K562 (cell line): ENCODE measurements around the gene GMDS. TPM values are rescaled to one million over a fixed set of nuclear protein-coding genes. Genes with fewer than 3 reads are reported as not detected.
A peak's percentile ranks its signal among the peaks of the same experiment; 100 is the strongest.

Source experiments
- CGGBP1 ChIP-seq: fragments of 250-450 bp; sonication (Bioruptor Pico); IDR thresholded peaks from 2 replicates; pipeline ENCODE4 v1.9.0; 2021; ENCODE audit warnings: mild to moderate bottlenecking
- CREBBP ChIP-seq: IDR thresholded peaks from one replicate; pipeline ENCODE4 v1.6.1; 2012; ENCODE audit warnings: low read depth, mild to moderate bottlenecking, control low read depth, inconsistent platforms, low read length
- GTF2F1 ChIP-seq: IDR thresholded peaks from 2 replicates; pipeline ENCODE4 v1.6.1; 2011; ENCODE audit warnings: low read depth, low read length, improper control_type of control experiment
- MECOM ChIP-seq: fragments of 250-450 bp; sonication (Bioruptor Pico); IDR thresholded peaks from 2 replicates; pipeline ENCODE4 v1.8.0; 2022; ENCODE audit warnings: inconsistent platforms
- NONO ChIP-seq, 2 experiments: fragments of 200-400 bp in 1 of 2; fragments of 450-650 bp in 1 of 2; formaldehyde crosslinking in 1 of 2; IDR thresholded peaks; 2 replicates each; pipeline ENCODE4 v1.6.1; 2017; ENCODE audit warnings: low read depth in 2 of 2, mild to moderate bottlenecking in 2 of 2, moderate library complexity in 2 of 2, low read length in 1 of 2
- REST ChIP-seq, 2 experiments: fragments of 450-650 bp; formaldehyde crosslinking in 1 of 2; IDR thresholded peaks; 2 replicates each; pipeline versions ENCODE4 v1.4.0 to v1.6.1; 2014 to 2020; ENCODE audit warnings: mild to moderate bottlenecking in 2 of 2, borderline replicate concordance in 1 of 2, low read depth in 1 of 2
- TEAD4 ChIP-seq, 2 experiments: sonication (generic) in 1 of 2; formaldehyde crosslinking in 1 of 2; IDR thresholded peaks; 2 replicates each; pipeline versions ENCODE4 v1.6.1 to v1.8.0; 2012 to 2022; ENCODE audit warnings: borderline replicate concordance in 1 of 2, inconsistent platforms in 1 of 2, low read length in 1 of 2, mild to moderate bottlenecking in 1 of 2, missing genetic modification reagents in 1 of 2
- YY1 ChIP-seq, 3 experiments: IDR thresholded peaks; 2 replicates each; pipeline ENCODE4 v1.6.1; 2011; ENCODE audit warnings: low read length in 2 of 3, mild to moderate bottlenecking in 2 of 3, moderate library complexity in 2 of 3, borderline replicate concordance in 1 of 3, control low read depth in 1 of 3, low read depth in 1 of 3; ENCODE audit not compliant: insufficient read depth in 3 of 3, insufficient replicate concordance in 2 of 3, control insufficient read depth in 1 of 3, insufficient read length in 1 of 3; ENCODE audit errors: extremely low read depth in 1 of 3
- ZFX ChIP-seq: sonication (generic); formaldehyde crosslinking; IDR thresholded peaks from 2 replicates; pipeline ENCODE4 v1.8.0; 2022; ENCODE audit warnings: mild to moderate bottlenecking, missing genetic modification reagents, moderate library complexity
- ZNF3 ChIP-seq: fragments of 250-450 bp; sonication (Bioruptor Pico); IDR thresholded peaks from 2 replicates; pipeline ENCODE4 v1.5.0; 2021; ENCODE audit warnings: mild to moderate bottlenecking, moderate library complexity
- ZNF324 ChIP-seq: fragments of 250-450 bp; sonication (Bioruptor Pico); IDR thresholded peaks from 2 replicates; pipeline ENCODE4 v1.4.0; 2020; ENCODE audit warnings: mild to moderate bottlenecking
- polyA plus RNA-seq, 8 experiments: library from polyadenylated mRNA; depleted of rRNA in 4 of 8; stranded (reverse) in 5 of 8; unstranded in 3 of 8; fragments of >200 nt; fragmentation: Nextera tagmentation in 2 of 8; fragmentation: Illumina TruSeq in 1 of 8; extraction: Ambion mirVana in 2 of 8; extraction: Trizol in 1 of 8; gene quantifications; 2 replicates each; pipeline versions ENCODE4 v1.2.1 to v1.2.3, GENCODE V29; 2011 to 2014; ENCODE audit warnings: inconsistent platforms in 1 of 8, missing spikeins in 1 of 8
- total RNA-seq, 7 experiments: library from RNA; depleted of rRNA in 6 of 7; stranded (reverse); fragments of >200 nt in 6 of 7; fragmentation: Illumina TruSeq in 2 of 7; extraction: Trizol in 2 of 7; gene quantifications; 2 replicates each; pipeline versions ENCODE4 v1.2.1 to v1.2.3, GENCODE V29; 2011 to 2021; ENCODE audit warnings: low replicate concordance in 1 of 7
- TF ChIP-seq, protein P1 (sequence below): IDR thresholded peaks from 2 replicates; pipeline ENCODE4 v1.6.1; 2011; ENCODE audit not compliant: insufficient read length; ENCODE audit errors: extremely low read depth
- TF ChIP-seq, protein P2 (sequence below): fragments of 450-650 bp; IDR thresholded peaks from 2 replicates; pipeline ENCODE4 v1.6.1; 2014; ENCODE audit warnings: low read depth, mild to moderate bottlenecking, moderate library complexity, borderline replicate concordance

Gene GMDS
- total and polyA plus RNA-seq, 9 of the 15 experiments (the other 6 are each of a cell fraction or from before 2014, with no cell fraction given) = 0.48 to 31.8 (median 13.4) TPM

DNA sequence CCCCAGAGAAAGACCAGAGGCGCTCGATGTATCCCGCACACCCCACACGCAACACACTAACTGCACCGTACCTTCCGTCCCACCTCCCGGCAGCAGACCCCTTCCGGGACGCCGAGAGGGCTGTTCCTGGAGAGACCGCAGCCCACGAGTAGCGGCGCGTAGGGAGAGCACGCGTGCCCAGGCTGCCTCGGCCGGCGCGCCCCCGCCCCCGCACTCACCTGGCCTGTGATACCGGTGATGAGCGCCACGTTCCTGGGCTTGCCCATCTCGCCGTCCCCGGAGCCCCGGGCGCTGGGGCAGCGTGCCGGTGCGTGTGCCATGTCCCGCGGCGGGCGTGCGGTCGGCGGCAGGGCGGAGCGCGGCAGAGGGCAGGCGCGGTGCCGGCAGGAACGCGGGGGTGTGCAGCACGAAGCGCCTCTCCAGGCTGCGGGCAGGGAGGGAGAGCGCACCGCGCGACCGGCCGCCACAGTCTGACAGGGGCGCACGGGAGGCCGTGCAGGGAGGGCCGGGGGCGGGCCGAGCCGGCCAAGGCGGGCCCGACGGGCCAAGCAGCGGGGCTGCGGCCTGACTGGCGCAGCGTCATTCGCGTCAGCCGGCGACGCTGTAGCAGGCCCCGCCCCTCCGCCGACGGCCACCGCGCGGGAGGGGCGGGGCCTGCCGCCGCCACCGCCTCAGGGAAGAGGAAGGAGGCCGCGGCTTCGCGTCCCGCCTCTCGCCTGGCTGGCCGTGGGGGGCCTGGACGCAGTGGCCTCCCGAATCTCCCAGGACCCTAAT, at the start of gene GMDS (continued):
- TF ChIP-seq, protein P1, sequence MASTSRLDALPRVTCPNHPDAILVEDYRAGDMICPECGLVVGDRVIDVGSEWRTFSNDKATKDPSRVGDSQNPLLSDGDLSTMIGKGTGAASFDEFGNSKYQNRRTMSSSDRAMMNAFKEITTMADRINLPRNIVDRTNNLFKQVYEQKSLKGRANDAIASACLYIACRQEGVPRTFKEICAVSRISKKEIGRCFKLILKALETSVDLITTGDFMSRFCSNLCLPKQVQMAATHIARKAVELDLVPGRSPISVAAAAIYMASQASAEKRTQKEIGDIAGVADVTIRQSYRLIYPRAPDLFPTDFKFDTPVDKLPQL = no peak
- TF ChIP-seq CGGBP1 (CRISPR knock-in tag) (peak; percentile 90; the same call in 1 of the 2 replicates), ZNF324 (CRISPR knock-in tag) (no peak), TEAD4 (IDR thresholded peaks at IDR 0.05; ENCODE audit: low read length) (no peak), TEAD4 (CRISPR knock-in tag; IDR thresholded peaks at IDR 0.05; ENCODE audit: borderline replicate concordance) (peak; percentile 66; the same call in 1 of the 2 replicates), ZNF3 (CRISPR knock-in tag) (no peak), NONO (IDR thresholded peaks at IDR 0.05; ENCODE audit: low read depth in 2 of 2, low read length in 1 of 2) (peak; percentile 63 to 84; a peak in 3 of 4 replicates), GTF2F1 (no peak), YY1 (IDR thresholded peaks at IDR 0.05; ENCODE audit: borderline replicate concordance in 1 of 3, control insufficient read depth in 1 of 3, extremely low read depth in 1 of 3, insufficient read depth in 3 of 3, insufficient read length in 1 of 3, insufficient replicate concordance in 2 of 3, low read depth in 1 of 3, low read length in 2 of 3) (peak in 2 of 3 experiments; percentile 14 to 46), CREBBP (no peak), MECOM (no peak), REST (IDR thresholded peaks at IDR 0.05; ENCODE audit: borderline replicate concordance) (peak; percentile 23; the same call in 1 of the 2 replicates), REST (CRISPR knock-in tag; IDR thresholded peaks at IDR 0.05; ENCODE audit: low read depth) (peak; percentile 47; the same call in 1 of the 2 replicates), ZFX (peak; percentile 96; the same call in 1 of the 2 replicates)
- TF ChIP-seq, protein P2, sequence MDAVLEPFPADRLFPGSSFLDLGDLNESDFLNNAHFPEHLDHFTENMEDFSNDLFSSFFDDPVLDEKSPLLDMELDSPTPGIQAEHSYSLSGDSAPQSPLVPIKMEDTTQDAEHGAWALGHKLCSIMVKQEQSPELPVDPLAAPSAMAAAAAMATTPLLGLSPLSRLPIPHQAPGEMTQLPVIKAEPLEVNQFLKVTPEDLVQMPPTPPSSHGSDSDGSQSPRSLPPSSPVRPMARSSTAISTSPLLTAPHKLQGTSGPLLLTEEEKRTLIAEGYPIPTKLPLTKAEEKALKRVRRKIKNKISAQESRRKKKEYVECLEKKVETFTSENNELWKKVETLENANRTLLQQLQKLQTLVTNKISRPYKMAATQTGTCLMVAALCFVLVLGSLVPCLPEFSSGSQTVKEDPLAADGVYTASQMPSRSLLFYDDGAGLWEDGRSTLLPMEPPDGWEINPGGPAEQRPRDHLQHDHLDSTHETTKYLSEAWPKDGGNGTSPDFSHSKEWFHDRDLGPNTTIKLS = 0 out of 2 replicates have a peak, but pooled peaks have one; percentile 44
